Glutamatergic neuron (in vitro differentiated cells): ENCODE data around the gene GSG1L. TPM values are rescaled to one million over a fixed set of nuclear protein-coding genes. Genes with fewer than 3 reads are reported as not detected.
A peak's percentile ranks its signal among the peaks of the same experiment; 100 is the strongest.

ENCODE experiments used
- DNase-seq: peaks from one replicate; pipeline ENCODE4 v3.0.0; 2022
- H3K27ac Mint-ChIP-seq: one replicate; pipeline ENCODE4 v1.8.0; 2020; ENCODE audit warnings: mild to moderate bottlenecking, mixed read lengths, inconsistent platforms; ENCODE audit not compliant: unreplicated experiment
- H3K27me3 Mint-ChIP-seq: one replicate; pipeline ENCODE4 v1.8.0; 2020; ENCODE audit warnings: mild to moderate bottlenecking, moderate library complexity, mixed read lengths, inconsistent platforms; ENCODE audit not compliant: unreplicated experiment
- H3K36me3 Mint-ChIP-seq: one replicate; pipeline ENCODE4 v1.8.0; 2020; ENCODE audit warnings: mild to moderate bottlenecking, mixed read lengths, inconsistent platforms; ENCODE audit not compliant: unreplicated experiment
- H3K4me1 Mint-ChIP-seq: one replicate; pipeline ENCODE4 v1.8.0; 2020; ENCODE audit warnings: mild to moderate bottlenecking, low read depth, mixed read lengths, inconsistent platforms; ENCODE audit not compliant: unreplicated experiment
- H3K4me3 Mint-ChIP-seq: one replicate; pipeline ENCODE4 v1.8.0; 2020; ENCODE audit warnings: mild to moderate bottlenecking, mixed read lengths, inconsistent platforms; ENCODE audit not compliant: unreplicated experiment
- H3K9me3 Mint-ChIP-seq: one replicate; pipeline ENCODE4 v1.8.0; 2020; ENCODE audit warnings: mild to moderate bottlenecking, moderate library complexity, mixed read lengths, inconsistent platforms; ENCODE audit not compliant: unreplicated experiment
- CTCF ChIP-seq: fragments of 200-600 bp; sonication (generic); IDR thresholded peaks from one replicate; pipeline ENCODE4 v1.5.0; 2021; ENCODE audit not compliant: partially characterized antibody, unreplicated experiment
- total RNA-seq: library from RNA; stranded (reverse); fragmentation: NEBNext Ultra II Directional; extraction: Animal tissue kit (Norgen Biotek cat#: 25700); gene quantifications from one replicate; pipeline ENCODE4 v1.2.1, GENCODE V29; 2021; ENCODE audit not compliant: unreplicated experiment

The GSG1L gene
- total RNA-seq, 1 donor from 2014 or later: 0.91 TPM

DNA sequence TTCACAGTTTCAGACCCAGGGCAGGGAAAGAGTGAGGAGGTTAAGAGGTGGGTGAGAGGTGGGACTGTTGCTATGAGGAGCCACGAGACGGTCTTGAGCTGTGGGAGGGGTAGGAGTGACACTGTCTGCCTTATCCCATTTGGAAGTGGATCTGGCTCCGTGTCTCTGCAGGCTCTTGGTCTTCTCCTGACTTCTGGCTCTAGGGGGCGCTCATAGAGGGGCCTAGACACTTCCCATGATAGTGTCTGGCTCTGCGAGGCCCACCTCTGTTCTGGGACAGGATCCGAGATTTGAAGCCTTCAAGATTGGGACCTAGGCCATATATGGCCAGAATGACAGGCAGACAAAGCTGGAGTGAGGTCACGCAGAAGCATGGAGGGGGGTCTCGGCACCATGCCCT is 204.5 kb downstream of the GSG1L start:
- no peak overlapping the region for H3K27ac Mint-ChIP-seq

DNA sequence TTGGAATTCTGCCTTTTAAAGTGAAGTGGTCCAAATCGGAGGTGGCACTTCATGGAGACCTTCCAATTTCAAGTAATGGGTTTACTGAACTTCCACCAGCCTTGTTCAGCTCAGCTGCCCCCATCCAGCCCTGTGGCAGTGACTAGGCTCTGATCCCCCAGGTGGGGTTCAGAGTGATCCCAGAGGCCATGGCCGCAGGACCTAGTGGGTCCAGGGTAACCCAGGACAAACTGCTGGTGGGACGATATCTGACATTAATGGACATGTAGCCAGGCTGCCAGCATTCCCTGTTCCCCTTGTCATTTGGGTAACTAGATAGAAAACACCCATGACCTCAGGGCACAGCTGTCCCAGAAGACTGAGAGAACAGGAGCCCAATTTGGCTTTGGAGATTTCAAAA is 209.9 kb downstream of the GSG1L start:
- Mint-ChIP-seq H3K9me3 (peaks cover 7% of the 10 kb centered on the region), H3K4me3 (no peak overlapping the region), H3K27me3 (peaks cover 7% of the 10 kb centered on the region), H3K4me1 (peaks cover 4% of the 10 kb centered on the region), H3K36me3 (no peaks in the 10 kb centered on the region), H3K27ac (no peak overlapping the region)
- DNase-seq: no peak
- no peak for TF ChIP-seq CTCF

More for the DNA sequence above, 204.5 kb downstream of the GSG1L start:
- H3K36me3 Mint-ChIP-seq: peaks cover 16% of the 10 kb centered on the region
- H3K9me3 Mint-ChIP-seq: peaks cover 8% of the 10 kb centered on the region
- no peaks in the 10 kb centered on the region for H3K4me1 Mint-ChIP-seq
- peaks cover 7% of the 10 kb centered on the region for H3K27me3 Mint-ChIP-seq
- DNase-seq: no peak
- no peak overlapping the region for H3K4me3 Mint-ChIP-seq
- peak; percentile 25 for TF ChIP-seq CTCF

DNA sequence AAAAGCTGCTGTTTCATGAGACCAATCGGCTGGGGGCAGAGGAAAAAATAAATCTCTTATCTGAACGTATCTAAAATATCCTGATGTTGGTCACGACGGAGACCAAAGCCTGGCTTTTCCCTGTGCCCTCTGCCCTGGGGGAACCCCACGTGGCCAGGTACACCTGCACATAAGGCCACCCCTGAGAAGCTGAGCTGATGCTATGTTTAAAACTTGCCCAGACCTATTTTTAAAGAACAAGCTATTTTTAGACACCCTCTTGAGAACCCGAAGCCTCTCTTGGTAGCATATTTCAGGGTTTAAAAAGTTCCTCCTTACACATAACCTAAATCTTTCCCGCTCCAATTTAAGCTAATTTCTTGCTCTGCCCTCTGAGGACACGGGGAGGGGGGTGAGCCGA is 210.4 kb downstream of the GSG1L start:
- no peaks in the 10 kb centered on the region for H3K36me3 Mint-ChIP-seq
- no peak overlapping the region for H3K4me3 Mint-ChIP-seq
- no peak for DNase-seq
- peaks cover 4% of the 10 kb centered on the region for H3K4me1 Mint-ChIP-seq
- no peak for TF ChIP-seq CTCF
- H3K27ac Mint-ChIP-seq: no peak overlapping the region
- peaks cover 7% of the 10 kb centered on the region for H3K9me3 Mint-ChIP-seq
- H3K27me3 Mint-ChIP-seq: peaks cover 9% of the 10 kb centered on the region

DNA sequence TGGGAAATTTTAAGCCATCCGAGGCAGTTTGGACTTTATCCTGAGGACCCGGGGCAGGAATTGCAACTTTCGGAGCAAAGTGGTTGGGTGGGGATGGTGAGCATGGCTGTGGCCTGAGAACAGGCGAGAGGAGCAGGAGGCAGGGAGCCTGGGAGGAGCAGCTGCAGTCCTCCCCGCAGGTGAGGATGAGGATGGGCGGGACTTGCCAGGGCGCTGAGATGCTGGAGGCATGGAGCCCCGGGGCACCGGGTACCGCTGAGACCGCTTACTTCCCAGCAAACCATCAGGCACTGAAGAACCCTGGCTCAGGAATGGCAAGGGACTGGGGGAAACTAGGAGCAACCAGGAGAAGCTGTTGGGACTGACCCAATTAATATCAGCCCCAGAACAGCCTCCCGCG is 210.8 kb downstream of the GSG1L start:
- Mint-ChIP-seq H3K9me3 (peaks cover 5% of the 10 kb centered on the region), H3K27ac (no peak overlapping the region), H3K36me3 (no peaks in the 10 kb centered on the region), H3K4me3 (no peak overlapping the region), H3K4me1 (peaks cover 4% of the 10 kb centered on the region), H3K27me3 (peaks cover 6% of the 10 kb centered on the region)
- no peak for DNase-seq
- TF ChIP-seq CTCF: no peak

DNA sequence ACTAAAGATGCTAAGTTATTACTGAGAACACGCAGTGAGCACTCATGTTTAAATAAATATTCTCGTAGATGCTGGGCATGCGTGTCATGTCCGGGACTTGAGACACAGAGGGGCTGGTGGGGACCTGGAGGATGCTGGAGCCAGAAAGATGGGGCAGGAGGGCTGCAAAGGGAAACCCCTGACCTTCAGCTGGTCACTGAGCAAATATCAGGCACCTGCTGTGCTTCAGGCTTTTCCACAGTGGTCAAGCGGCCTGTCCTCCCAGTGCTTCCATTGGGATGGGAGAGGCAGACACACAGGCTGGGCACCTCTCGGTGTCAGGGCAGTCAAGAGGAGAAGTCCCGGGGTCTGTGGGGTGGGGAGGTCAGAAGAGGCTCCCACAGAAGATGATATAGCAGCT is 211.4 kb downstream of the GSG1L start:
- no peak overlapping the region for H3K4me3 Mint-ChIP-seq
- no peaks in the 10 kb centered on the region for H3K36me3 Mint-ChIP-seq
- no peak overlapping the region for H3K27ac Mint-ChIP-seq
- peaks cover 4% of the 10 kb centered on the region for H3K4me1 Mint-ChIP-seq
- peaks cover 6% of the 10 kb centered on the region for H3K27me3 Mint-ChIP-seq
- H3K9me3 Mint-ChIP-seq: peaks cover 7% of the 10 kb centered on the region
- DNase-seq: no peak
- TF ChIP-seq CTCF: no peak
